OCI-M2 (cell line): ENCODE data around the gene CD300H.

Experiments used
- DNase-seq: peaks from one replicate; lab custom pipeline; 2025; ENCODE audit not compliant: unreplicated experiment; lab: John Stamatoyannopoulos, UW

The CD300H gene

GRCh38 chr17:74552037-74552436 is 15.3 kb downstream of the CD300H start:
- DNase-seq: no peak

DNA sequence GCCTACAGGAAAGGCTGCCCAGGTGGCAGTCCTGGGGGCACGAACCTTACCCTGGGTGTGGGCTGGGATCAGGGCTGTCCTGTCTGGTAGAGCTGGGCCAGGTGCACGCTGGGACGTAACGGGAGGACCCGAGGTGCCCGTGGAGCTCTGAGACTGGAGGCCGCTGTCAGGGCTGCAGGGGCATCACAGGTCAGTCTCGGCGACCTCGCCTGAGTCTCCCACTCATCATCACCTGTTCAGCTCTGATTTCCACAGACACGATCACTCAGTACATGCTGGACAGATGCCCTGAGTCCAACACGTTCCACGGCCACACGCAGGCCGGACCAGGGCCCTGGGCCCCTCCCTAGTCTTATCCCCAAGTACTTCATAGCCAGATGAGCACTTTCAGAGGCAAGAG is 16.7 kb downstream of the CD300H start:
- DNase-seq: no peak

- no peak for DNase-seq
Observed at GRCh38 chr17:74549343-74549742, 18.0 kb downstream of the CD300H start.

DNA sequence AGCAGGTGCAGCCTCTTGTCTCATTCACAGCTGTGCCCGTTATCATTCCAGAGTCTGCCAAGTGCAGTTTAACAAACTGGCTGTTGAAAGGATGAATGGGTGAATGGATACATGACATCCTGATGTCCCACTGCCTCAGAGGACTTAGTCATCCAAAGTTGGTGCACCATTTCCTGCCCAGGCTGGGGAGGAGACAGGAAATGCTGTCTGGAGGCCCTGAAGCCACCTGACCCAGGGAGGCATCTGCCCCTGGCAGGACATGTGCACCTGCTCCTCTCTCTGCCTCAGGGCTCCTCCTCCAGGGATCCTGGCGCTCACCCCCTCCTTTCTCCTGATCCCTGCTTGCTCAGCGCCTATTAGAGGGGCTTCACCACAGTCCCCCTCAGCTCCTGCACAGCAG is 19.6 kb downstream of the CD300H start:
- DNase-seq: no peak

DNA sequence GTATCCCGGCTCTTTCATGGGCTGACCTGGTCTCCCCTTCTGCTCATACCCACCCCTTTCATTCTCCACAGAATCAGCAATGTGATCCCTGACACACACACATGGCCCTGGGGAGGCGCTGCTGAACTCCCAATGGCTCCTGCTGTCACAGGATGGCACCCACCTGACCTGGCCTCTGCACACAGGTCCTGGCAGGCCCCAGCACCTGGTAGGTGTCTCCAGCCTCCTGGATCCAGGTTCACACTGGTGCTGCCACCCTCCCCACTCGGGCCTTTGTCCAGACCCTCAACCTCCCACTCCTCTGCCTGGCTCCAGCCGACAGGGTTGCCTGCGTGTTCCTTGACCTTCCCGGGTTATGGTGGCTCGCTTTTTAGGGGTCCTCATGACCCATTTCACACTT is 20.0 kb downstream of the CD300H start:
- DNase-seq: no peak

- DNase-seq: no peak
Observed at GRCh38 chr17:74546586-74546985, 20.7 kb downstream of the CD300H start.

- no peak for DNase-seq
Observed at GRCh38 chr17:74545843-74546230, 21.5 kb downstream of the CD300H start, which contains the start of gene CD300C. Gene CD300C (minus strand): TSS chr17:74546115. CDS start chr17:74545782, 333 bp downstream.

DNA sequence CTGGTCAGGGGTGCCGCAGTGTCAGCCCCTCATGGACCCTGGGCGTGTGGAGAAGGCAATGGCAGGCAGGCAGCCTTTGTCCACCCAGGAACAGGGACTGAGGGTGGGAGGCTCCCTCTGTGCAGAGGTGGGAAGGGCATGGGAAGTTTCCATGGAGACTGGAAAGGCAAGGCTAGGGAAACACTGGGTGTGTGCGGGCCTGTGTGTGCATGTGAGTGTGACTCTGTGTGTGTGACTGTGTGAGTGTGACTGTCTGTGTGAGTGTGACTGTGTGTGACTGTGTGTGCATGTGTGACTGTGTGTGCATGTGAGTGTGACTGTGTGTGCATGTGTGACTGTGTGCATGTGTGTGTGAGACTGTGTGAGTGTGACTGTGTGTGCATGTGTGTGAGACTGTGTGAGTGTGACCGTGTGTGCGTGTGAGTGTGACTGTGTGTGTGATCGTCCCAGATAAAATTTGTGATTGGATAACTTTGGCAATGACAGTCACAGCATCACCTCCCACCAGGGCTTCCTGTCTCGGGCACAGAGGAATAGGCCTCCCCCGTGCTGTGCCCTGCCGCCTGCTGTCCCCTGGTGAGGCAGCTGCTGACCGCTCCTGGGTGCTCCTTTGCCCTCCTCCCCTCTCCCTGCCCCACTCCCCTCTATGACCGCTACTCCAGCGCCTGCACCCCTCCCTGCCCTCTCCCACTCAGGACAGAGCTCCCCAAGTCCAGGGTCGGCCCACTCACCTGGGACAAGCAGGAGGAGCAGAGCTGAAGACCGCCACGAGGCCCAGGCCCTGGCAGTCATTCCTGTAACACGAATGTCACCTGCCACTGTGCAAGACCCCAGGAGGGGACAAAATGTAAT is 22.1 kb downstream of the CD300H start:
- DNase-seq: no peak

- no peak for DNase-seq
Observed at GRCh38 chr17:74543891-74544760, 23.2 kb downstream of the CD300H start.

GRCh38 chr17:74543406-74543805 is 23.9 kb downstream of the CD300H start:
- no peak for DNase-seq

- no peak for DNase-seq
Observed at GRCh38 chr17:74542727-74543383, 24.5 kb downstream of the CD300H start.

- DNase-seq: no peak
Observed at GRCh38 chr17:74542166-74542565, 25.1 kb downstream of the CD300H start.

DNA sequence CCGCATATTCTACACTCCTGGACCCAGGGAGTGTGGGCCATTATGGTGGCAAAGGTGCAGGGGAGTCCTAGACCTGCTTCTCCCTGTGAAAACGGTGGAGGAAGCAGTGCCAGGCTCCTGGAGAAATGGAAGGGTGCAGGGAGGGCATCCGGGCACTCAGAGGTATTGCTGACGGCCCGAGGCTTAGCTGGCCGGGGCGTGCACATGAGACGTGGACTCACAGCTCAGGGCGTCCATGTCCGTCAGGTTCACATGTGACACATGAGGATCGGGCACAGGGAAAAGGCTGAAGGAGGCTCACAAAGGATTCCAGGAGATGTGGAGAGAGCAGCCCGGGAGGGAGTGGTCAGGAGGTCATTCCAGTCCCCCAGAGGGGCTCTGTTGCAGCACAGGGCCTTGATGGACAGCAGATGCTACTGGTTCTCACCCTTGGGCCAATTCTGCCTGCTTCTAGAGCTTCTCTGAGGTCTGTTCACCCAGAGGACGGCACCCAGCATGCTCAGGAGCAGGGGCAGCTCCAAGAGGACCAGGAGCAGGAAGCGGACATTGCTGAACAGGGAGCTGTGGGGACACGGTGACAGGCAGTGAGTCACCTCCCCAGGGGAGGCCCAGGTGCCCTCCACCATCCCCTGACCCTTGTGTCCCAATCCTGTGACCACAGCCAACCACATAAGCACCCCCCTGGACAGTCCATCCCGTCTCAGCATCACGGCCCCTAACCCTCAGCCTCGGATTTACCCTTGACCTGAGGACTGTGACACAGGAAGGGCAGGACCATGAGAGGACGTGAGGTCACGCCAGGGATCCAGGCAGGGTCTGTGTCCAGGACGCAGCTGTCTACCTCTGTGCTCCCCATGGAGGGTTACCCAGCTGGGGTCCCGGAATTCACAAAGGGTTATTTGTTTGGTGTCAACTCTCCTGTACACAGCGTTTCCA is 25.9 kb downstream of the CD300H start:
- DNase-seq: no peak

GRCh38 chr17:74539281-74539820 is 28.0 kb downstream of the CD300H start:
- no peak for DNase-seq

DNA sequence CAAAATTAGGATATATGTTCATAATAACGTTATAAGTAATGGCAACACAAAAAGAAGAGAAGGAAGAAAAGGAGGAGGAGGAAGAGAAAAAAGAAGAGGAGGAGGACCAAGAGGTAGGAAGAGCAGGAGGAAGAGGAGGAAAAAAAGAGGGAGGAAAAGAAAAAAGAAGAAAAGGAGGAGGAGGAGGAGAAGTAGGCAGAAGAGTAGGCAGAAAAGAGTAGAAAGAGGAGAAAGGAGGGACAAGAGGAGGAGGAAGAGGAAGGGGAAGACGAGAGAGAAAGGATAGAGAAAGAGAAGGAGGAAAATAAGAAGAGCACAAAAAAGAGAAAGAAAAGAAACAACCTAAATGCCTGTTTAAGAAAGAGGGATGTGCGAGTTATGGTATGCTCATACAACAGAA is 30.4 kb downstream of the CD300H start:
- no peak for DNase-seq

- DNase-seq: no peak
Observed at GRCh38 chr17:74532115-74532514, 35.2 kb downstream of the CD300H start.

- no peak for DNase-seq
Observed at GRCh38 chr17:74531231-74531761, 36.0 kb downstream of the CD300H start, which contains the start of gene CD300LB. Gene CD300LB (minus strand): TSS chr17:74531475. CDS start chr17:74531350, 125 bp downstream.

GRCh38 chr17:74530831-74531150 is 36.5 kb downstream of the CD300H start:
- DNase-seq: no peak

- DNase-seq: no peak
Observed at GRCh38 chr17:74529243-74529642, 38.1 kb downstream of the CD300H start.
